ENCODE measurements around the gene EPHA7.

EPHA7 gene

DNA sequence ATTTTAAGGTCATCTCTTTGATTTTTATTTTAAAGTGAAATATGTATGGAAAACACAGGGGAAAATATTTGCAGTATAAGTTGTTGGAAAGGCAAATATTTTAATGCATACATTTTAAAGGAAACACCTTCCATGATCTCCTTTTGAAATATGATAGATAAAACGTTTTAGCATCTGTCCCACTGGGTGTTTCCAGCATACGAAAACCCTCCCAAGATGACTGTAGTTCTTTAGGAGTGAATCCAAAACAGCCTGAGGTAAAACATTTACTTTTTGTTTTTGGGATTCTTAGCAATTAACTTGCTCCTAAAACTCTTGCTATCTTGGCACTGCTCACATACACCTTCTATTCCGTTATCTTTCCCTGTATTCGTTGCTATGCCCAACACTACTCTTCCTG, 210.0 kb downstream of the EPHA7 start:
- TF ChIP-seq CTCF (IDR thresholded peaks at IDR 0.05; ENCODE audit: low read depth, low read length) (no peak), EZH2phosphoT487 (IDR thresholded peaks at IDR 0.05; ENCODE audit: low read depth) (no peak)
- no peak overlapping the region for H3K27ac ChIP-seq (ENCODE audit: low read length)
- H3K9ac ChIP-seq (ENCODE audit: low read length) = no peak overlapping the region
- H3K27me3 ChIP-seq (ENCODE audit: low read depth, low read length) = no peaks in the 10 kb centered on the region
- H3K36me3 ChIP-seq (replicated peaks; ENCODE audit: low read depth, low read length) = no peaks in the 10 kb centered on the region
- no peak overlapping the region for H2AFZ ChIP-seq (ENCODE audit: low read depth, low read length)
- H4K20me1 ChIP-seq (ENCODE audit: insufficient read depth, low read length) = no peaks in the 10 kb centered on the region
- H3K4me1 ChIP-seq (ENCODE audit: low read length) = peaks cover 7% of the 10 kb centered on the region
- no peaks in the 10 kb centered on the region for H3K9me3 ChIP-seq (ENCODE audit: insufficient read depth, low read length)
- no peak overlapping the region for H3K4me2 ChIP-seq (ENCODE audit: low read length)
- no peak overlapping the region for H3K4me3 ChIP-seq (ENCODE audit: low read length)
- H3K79me2 ChIP-seq (ENCODE audit: low read length) = no peaks in the 10 kb centered on the region

DNA sequence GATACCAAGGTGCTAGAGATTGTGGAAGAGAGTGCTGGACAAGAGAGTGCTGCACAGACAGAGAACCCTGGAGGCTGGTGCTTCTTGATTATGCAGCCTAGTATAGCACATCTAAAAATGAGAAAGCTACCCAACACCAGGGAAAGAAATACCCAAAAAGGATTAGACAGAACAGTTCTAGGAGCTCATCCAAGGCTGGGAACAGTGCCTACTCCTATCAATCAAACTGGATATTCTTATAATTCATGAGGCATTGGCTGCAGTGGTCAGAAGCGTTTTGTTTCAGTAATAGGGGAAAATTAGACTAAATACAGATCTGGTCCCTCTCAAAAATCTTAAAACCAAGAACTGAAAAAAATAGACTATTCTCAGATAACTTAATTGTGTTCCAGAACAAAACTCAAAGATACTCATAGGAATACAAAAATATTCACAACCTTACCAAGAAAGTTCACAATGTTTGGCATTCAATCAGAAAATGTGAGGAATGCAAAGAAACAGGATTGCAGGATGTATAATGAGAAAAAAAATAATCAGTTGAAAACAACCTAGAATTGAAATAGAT, 222.9 kb downstream of the EPHA7 start:
- Histone ChIP-seq H3K9ac (ENCODE audit: low read length) (no peak overlapping the region), H3K79me2 (ENCODE audit: low read length) (no peaks in the 10 kb centered on the region), H3K9me3 (ENCODE audit: insufficient read depth, low read length) (no peaks in the 10 kb centered on the region), H3K4me3 (ENCODE audit: low read length) (no peak overlapping the region), H4K20me1 (ENCODE audit: insufficient read depth, low read length) (no peaks in the 10 kb centered on the region), H3K27ac (ENCODE audit: low read length) (no peak overlapping the region), H3K4me1 (ENCODE audit: low read length) (no peaks in the 10 kb centered on the region), H2AFZ (ENCODE audit: low read depth, low read length) (no peak overlapping the region), H3K27me3 (ENCODE audit: low read depth, low read length) (no peaks in the 10 kb centered on the region), H3K36me3 (replicated peaks; ENCODE audit: low read depth, low read length) (no peaks in the 10 kb centered on the region), H3K4me2 (ENCODE audit: low read length) (no peak overlapping the region)
- TF ChIP-seq EZH2phosphoT487 (IDR thresholded peaks at IDR 0.05; ENCODE audit: low read depth) (no peak), CTCF (IDR thresholded peaks at IDR 0.05; ENCODE audit: low read depth, low read length) (no peak)

- no peak overlapping the region for H3K4me3 ChIP-seq (ENCODE audit: low read length)
- H3K4me2 ChIP-seq (ENCODE audit: low read length) = no peak overlapping the region
- H3K9ac ChIP-seq (ENCODE audit: low read length) = no peak overlapping the region
- H3K27ac ChIP-seq (ENCODE audit: low read length) = no peak overlapping the region
- no peaks in the 10 kb centered on the region for H3K27me3 ChIP-seq (ENCODE audit: low read depth, low read length)
- H3K79me2 ChIP-seq (ENCODE audit: low read length) = no peaks in the 10 kb centered on the region
- no peaks in the 10 kb centered on the region for H3K9me3 ChIP-seq (ENCODE audit: insufficient read depth, low read length)
- no peak overlapping the region for H2AFZ ChIP-seq (ENCODE audit: low read depth, low read length)
- TF ChIP-seq EZH2phosphoT487 (IDR thresholded peaks at IDR 0.05; ENCODE audit: low read depth) = no peak
- TF ChIP-seq CTCF (IDR thresholded peaks at IDR 0.05; ENCODE audit: low read depth, low read length) = no peak
- no peaks in the 10 kb centered on the region for H3K36me3 ChIP-seq (replicated peaks; ENCODE audit: low read depth, low read length)
- H3K4me1 ChIP-seq (ENCODE audit: low read length) = no peaks in the 10 kb centered on the region
- H4K20me1 ChIP-seq (ENCODE audit: insufficient read depth, low read length) = no peaks in the 10 kb centered on the region
Observed at GRCh38 chr6:93194480-93194879, 224.9 kb downstream of the EPHA7 start.

- Histone ChIP-seq H3K27me3 (ENCODE audit: low read depth, low read length) (no peaks in the 10 kb centered on the region), H3K9ac (ENCODE audit: low read length) (no peak overlapping the region), H3K27ac (ENCODE audit: low read length) (no peak overlapping the region), H3K9me3 (ENCODE audit: insufficient read depth, low read length) (no peaks in the 10 kb centered on the region), H4K20me1 (ENCODE audit: insufficient read depth, low read length) (no peaks in the 10 kb centered on the region), H3K36me3 (replicated peaks; ENCODE audit: low read depth, low read length) (no peaks in the 10 kb centered on the region), H2AFZ (ENCODE audit: low read depth, low read length) (no peak overlapping the region), H3K4me1 (ENCODE audit: low read length) (no peaks in the 10 kb centered on the region), H3K79me2 (ENCODE audit: low read length) (no peaks in the 10 kb centered on the region), H3K4me3 (ENCODE audit: low read length) (no peak overlapping the region), H3K4me2 (ENCODE audit: low read length) (no peak overlapping the region)
- no peak for TF ChIP-seq EZH2phosphoT487 (IDR thresholded peaks at IDR 0.05; ENCODE audit: low read depth)
- TF ChIP-seq CTCF (IDR thresholded peaks at IDR 0.05; ENCODE audit: low read depth, low read length) = no peak
Observed at GRCh38 chr6:93193868-93194267, 225.5 kb downstream of the EPHA7 start.

Measured in OCI-LY3 (cell line).